SW 1271 (cell line): Measurements from ENCODE around the gene GPSM1.

ENCODE experiments used
- DNase-seq, 2 experiments: peaks; one replicate each; lab custom pipeline; 2025; lab: John Stamatoyannopoulos, UW

The GPSM1 gene

DNA sequence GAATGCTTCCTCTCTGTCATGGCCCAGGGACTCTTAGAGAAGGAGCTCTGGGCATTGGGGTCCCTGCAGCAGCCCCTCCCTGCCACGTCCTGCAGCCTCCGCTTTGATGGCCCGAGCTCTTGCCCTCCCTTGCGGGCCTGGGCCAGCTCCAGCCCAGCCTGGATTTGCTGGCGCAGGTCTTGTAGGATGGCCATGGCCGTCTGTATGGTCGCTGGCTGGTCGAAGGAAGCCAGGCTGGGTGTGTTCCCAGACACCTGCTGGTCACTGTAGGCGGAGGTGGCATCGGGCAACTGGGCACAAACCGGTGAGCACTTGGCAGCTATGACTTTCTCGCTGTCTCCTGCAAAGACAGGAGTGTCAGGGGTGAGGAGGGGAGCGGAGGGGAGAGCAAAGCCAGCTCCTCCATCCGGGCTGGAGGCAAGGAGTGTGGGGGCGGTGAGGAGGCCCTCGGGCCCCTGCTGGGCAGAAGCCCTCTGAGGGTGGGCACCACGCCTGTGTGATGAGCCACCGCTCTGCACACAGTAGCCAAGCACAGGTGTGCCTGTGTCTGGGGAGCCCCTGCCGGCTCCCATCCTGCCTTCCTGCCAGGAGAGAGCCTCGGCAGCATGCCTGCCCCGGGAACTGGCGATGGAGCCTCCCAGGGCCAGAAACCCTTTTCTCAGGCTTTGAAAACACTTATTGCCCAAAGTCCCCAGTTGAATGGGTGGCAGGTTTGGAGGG, 35.9 kb upstream of the GPSM1 start:
- DNase-seq, result no peak

GRCh38 chr9:136292026-136292538, 35.3 kb upstream of the GPSM1 start:
- DNase-seq, result no peak

GRCh38 chr9:136292591-136293448, 34.5 kb upstream of the GPSM1 start:
- no peak for DNase-seq

DNA sequence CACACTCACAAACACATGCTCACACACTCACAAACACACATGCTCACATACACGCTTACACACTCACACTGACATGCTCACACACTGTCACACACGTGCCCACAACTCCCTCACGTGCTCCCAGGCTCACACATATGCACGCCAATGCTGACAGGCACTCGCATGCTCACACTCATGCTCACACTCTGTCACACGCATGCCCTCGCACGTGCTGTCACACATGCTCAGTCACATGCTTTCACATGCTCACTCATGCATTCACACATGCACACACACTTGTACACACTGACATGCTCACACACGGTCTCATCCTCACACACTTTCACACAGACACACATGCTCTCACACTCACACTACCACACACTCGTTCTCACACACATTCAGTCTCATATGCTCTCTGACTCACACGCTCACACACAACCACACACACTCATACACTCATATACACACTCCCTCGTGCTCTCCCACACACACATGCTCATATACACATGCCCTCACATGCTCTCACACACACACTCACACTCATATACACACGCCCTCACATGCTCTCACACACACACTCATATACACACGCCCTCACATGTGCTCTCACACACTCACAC, 33.8 kb upstream of the GPSM1 start:
- DNase-seq, result no peak

DNA sequence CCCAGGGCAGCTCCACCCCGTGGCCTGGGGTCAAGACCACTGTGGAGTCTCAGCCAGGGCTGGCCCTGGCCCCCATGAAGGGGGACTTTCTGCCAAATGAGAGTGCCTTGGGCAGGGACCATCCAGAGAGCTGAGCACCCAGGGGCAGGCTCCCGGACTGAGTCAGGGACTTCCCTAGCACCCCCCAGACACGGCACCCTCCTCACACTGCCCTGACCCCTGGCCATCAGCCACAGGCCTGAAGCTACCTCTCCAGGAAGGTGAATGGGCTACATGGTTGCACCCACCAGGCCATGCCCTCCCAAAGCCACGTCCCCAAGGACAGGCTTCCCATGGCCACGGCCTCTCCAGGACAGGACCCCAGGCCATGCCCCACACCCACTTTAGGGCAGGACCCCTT, 32.9 kb upstream of the GPSM1 start:
- DNase-seq, result no peak

DNA sequence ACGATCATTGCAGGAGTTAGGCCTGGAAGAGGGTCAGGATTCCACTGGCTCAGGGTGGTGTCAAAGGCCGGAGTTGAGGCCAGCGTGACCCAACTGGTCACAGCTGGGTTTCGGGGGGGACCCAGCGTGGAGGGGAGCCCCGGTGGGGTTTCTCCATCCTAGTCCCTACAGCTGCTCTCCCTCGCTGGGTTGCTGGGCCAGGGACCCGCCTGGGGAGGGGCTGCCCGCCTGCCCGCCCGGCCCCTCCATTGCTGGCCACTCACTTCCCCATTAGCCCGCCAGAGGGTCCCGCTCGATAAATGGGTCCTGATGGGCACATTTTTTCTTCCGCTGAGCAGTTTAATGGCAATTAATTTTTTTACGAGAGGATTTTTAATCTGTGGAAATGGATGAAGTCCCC, 32.3 kb upstream of the GPSM1 start:
- DNase-seq, result no peak

DNA sequence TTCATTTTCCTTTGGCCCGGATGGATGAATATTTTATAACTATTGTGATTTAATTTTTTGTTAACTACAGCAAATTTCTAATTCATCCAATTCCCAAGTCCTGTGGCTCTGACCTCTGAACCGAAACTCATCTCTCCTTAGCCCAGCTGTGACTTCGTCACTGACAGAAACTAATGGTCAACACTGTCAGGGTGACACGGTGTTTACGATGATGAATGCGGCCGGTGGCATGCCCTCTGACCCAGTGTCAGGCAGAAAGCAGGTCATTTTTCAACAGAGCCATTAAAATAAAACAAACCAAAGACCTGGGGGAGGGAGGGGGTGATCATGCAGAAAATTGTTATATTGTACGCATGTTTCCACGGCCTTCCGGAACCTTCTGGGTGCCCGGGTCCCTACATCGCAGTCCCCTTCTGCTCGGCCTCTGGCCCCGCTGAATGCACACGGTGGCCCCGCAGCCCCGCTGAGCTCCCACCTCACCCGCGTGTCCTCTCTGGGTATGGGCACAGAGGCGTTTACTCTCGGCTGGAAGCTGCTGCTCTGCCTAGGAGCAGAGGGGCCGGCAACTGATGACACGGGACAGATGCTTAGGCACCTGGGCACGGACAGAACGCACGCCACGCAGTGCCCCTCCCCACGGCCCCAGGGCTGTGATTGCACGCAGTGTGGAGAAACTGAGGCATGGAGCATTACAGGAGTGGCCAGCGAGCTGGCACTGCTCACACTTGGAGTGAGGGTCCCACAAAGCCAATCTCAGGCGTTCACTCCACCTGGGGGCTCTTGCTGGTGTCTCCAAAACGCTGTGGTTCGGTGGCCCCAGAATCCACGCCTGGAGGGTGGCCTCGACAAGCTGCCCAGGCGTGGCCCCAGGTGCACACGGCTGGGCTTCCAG, 31.6 kb upstream of the GPSM1 start:
- DNase-seq, result no peak

- DNase-seq, result no peak
These were observed 30.8 kb upstream of the GPSM1 start for GRCh38 chr9:136296434-136297015.

GRCh38 chr9:136297016-136297691, 30.2 kb upstream of the GPSM1 start:
- no peak for DNase-seq

- DNase-seq, result no peak
These were observed 29.3 kb upstream of the GPSM1 start for GRCh38 chr9:136297766-136298735.

DNA sequence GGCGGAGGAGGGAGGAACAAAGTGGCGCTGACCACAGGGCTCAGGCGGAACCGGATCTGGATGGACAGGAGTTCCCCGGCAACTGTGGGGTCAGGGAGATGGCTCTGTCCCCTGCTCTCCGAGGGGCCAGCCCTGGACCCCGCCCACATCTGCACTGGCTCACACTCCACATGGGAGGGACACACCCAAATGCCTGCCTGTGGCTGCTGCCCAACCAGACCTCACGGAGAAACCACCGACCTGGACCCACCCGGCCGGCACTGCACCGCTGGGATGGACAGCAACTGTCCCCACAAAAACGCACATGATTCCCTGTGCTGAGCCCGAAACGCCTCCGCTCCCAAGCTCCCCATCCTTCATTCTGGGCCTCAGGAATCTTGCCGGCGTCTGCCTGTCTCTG, 28.2 kb upstream of the GPSM1 start:
- DNase-seq, result no peak

DNA sequence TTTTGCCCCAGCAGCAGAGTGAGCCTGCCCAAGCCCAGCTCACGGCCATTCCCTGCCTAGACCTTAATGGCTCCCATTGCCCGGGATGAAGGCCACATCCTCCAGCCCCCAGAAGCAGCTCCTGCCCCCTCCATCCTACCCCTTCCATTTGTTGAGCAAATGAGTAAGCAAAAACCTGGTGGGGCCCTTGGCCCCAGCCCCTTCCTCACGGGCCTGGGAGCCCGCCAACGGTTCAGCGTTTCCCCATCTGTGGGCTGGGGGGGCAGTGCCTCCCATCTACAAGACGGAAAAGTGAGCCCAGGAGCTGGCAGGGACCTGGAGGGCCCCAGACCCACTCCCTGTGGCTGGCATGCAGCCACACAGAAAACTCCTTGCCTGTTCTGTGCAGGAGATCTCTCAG, 27.8 kb upstream of the GPSM1 start:
- DNase-seq, result no peak

GRCh38 chr9:136300016-136300545, 27.3 kb upstream of the GPSM1 start:
- no peak for DNase-seq

- DNase-seq, result no peak
These were observed 26.5 kb upstream of the GPSM1 start for GRCh38 chr9:136300866-136301265.

GRCh38 chr9:136302527-136302926, 24.8 kb upstream of the GPSM1 start:
- DNase-seq, result no peak

- DNase-seq, result no peak
These were observed 24.1 kb upstream of the GPSM1 start for GRCh38 chr9:136303066-136303824.

- DNase-seq, result no peak
These were observed 23.4 kb upstream of the GPSM1 start, which contains the start of gene CCDC187 for GRCh38 chr9:136303825-136304416. Gene CCDC187, minus strand, starts transcription at chr9:136304094. Its CDS starts 264 bp downstream, at chr9:136303830.

GRCh38 chr9:136304456-136304855, 22.9 kb upstream of the GPSM1 start:
- DNase-seq, result no peak
